ENCODE data around the gene IGFL2.
"Not testable (repeated sequence)": the region's sequence is repeated elsewhere in the genome, so short reads cannot be mapped to it uniquely, and the experiment has no call there.

The IGFL2 gene

GRCh38 chr19:46192992-46193650 lies 45.1 kb downstream of the IGFL2 start:
- H3K79me2 ChIP-seq (ENCODE audit: low read length), result no peaks in the 10 kb centered on the region
- no peaks in the 10 kb centered on the region for H3K9me2 ChIP-seq (replicated peaks; ENCODE audit: insufficient read depth, low read length)
- H3K27me3 ChIP-seq (replicated peaks; ENCODE audit: insufficient read depth, low read length), result peaks cover 38% of the 10 kb centered on the region
- H2AFZ ChIP-seq (ENCODE audit: low read length), result no peak overlapping the region
- H3K9me3 ChIP-seq (replicated peaks; ENCODE audit: insufficient read depth, low read length), result no peaks in the 10 kb centered on the region
- no peak overlapping the region for H3K9ac ChIP-seq (ENCODE audit: low read length)
- DNase-seq, result no peak
- H3K4me3 ChIP-seq (ENCODE audit: low read length), result no peak overlapping the region
- H3K36me3 ChIP-seq (replicated peaks; ENCODE audit: insufficient read depth, low read length), result no peaks in the 10 kb centered on the region
- no peaks in the 10 kb centered on the region for H3K4me1 ChIP-seq (ENCODE audit: low read length)
- no peaks in the 10 kb centered on the region for H3F3A ChIP-seq (ENCODE audit: insufficient read depth, low read length)
- no peak overlapping the region for H3K27ac ChIP-seq (ENCODE audit: low read length)
- H3K4me2 ChIP-seq (ENCODE audit: low read depth, low read length), result no peak overlapping the region
- H4K20me1 ChIP-seq (ENCODE audit: insufficient read depth, low read length), result no peaks in the 10 kb centered on the region
- TF ChIP-seq EZH2phosphoT487 (IDR thresholded peaks at IDR 0.05; ENCODE audit: low read length) (no peak), EZH2 (optimal IDR thresholded peaks at IDR 0.05; ENCODE audit: low read depth, low read length) (no peak), CTCF (IDR thresholded peaks at IDR 0.05; ENCODE audit: low read length) (no peak)

- Histone ChIP-seq H3K27me3 (replicated peaks; ENCODE audit: insufficient read depth, low read length) (peaks cover 34% of the 10 kb centered on the region), H3K4me1 (ENCODE audit: low read length) (no peaks in the 10 kb centered on the region), H2AFZ (ENCODE audit: low read length) (no peak overlapping the region), H3K4me3 (ENCODE audit: low read length) (no peak overlapping the region), H3K4me2 (ENCODE audit: low read depth, low read length) (no peak overlapping the region), H3K9ac (ENCODE audit: low read length) (no peak overlapping the region), H3K9me3 (replicated peaks; ENCODE audit: insufficient read depth, low read length) (no peaks in the 10 kb centered on the region), H3F3A (ENCODE audit: insufficient read depth, low read length) (no peaks in the 10 kb centered on the region), H3K27ac (ENCODE audit: low read length) (no peak overlapping the region), H4K20me1 (ENCODE audit: insufficient read depth, low read length) (no peaks in the 10 kb centered on the region), H3K9me2 (replicated peaks; ENCODE audit: insufficient read depth, low read length) (no peaks in the 10 kb centered on the region), H3K36me3 (replicated peaks; ENCODE audit: insufficient read depth, low read length) (no peaks in the 10 kb centered on the region), H3K79me2 (ENCODE audit: low read length) (no peaks in the 10 kb centered on the region)
- no peak for DNase-seq
- TF ChIP-seq EZH2phosphoT487 (IDR thresholded peaks at IDR 0.05; ENCODE audit: low read length) (no peak), EZH2 (optimal IDR thresholded peaks at IDR 0.05; ENCODE audit: low read depth, low read length) (no peak), CTCF (IDR thresholded peaks at IDR 0.05; ENCODE audit: low read length) (no peak)
Observed at GRCh38 chr19:46193678-46194077, 45.6 kb downstream of the IGFL2 start.

- Histone ChIP-seq H3K4me2 (ENCODE audit: low read depth, low read length) (no peak overlapping the region), H3K27me3 (replicated peaks; ENCODE audit: insufficient read depth, low read length) (peaks cover 25% of the 10 kb centered on the region), H3K4me1 (ENCODE audit: low read length) (no peaks in the 10 kb centered on the region), H3K4me3 (ENCODE audit: low read length) (no peak overlapping the region), H3K27ac (ENCODE audit: low read length) (no peak overlapping the region), H3K79me2 (ENCODE audit: low read length) (no peaks in the 10 kb centered on the region), H3K9ac (ENCODE audit: low read length) (no peak overlapping the region), H3F3A (ENCODE audit: insufficient read depth, low read length) (no peaks in the 10 kb centered on the region), H3K9me3 (replicated peaks; ENCODE audit: insufficient read depth, low read length) (no peaks in the 10 kb centered on the region), H4K20me1 (ENCODE audit: insufficient read depth, low read length) (no peaks in the 10 kb centered on the region), H2AFZ (ENCODE audit: low read length) (no peak overlapping the region), H3K36me3 (replicated peaks; ENCODE audit: insufficient read depth, low read length) (no peaks in the 10 kb centered on the region), H3K9me2 (replicated peaks; ENCODE audit: insufficient read depth, low read length) (no peaks in the 10 kb centered on the region)
- TF ChIP-seq EZH2 (optimal IDR thresholded peaks at IDR 0.05; ENCODE audit: low read depth, low read length) (no peak), CTCF (IDR thresholded peaks at IDR 0.05; ENCODE audit: low read length) (no peak), EZH2phosphoT487 (IDR thresholded peaks at IDR 0.05; ENCODE audit: low read length) (no peak)
- no peak for DNase-seq
Observed at GRCh38 chr19:46195104-46195503, 47.1 kb downstream of the IGFL2 start.

- H3K4me3 ChIP-seq (ENCODE audit: low read length); H2AFZ ChIP-seq (ENCODE audit: low read length); H3K9me2 ChIP-seq (replicated peaks; ENCODE audit: insufficient read depth, low read length); H4K20me1 ChIP-seq (ENCODE audit: insufficient read depth, low read length); H3K27ac ChIP-seq (ENCODE audit: low read length); H3K4me1 ChIP-seq (ENCODE audit: low read length); H3F3A ChIP-seq (ENCODE audit: insufficient read depth, low read length); H3K9me3 ChIP-seq (replicated peaks; ENCODE audit: insufficient read depth, low read length); H3K36me3 ChIP-seq (replicated peaks; ENCODE audit: insufficient read depth, low read length); H3K79me2 ChIP-seq (ENCODE audit: low read length); H3K9ac ChIP-seq (ENCODE audit: low read length); DNase-seq; H3K4me2 ChIP-seq (ENCODE audit: low read depth, low read length): not testable (repeated sequence)
- peaks cover 18% of the 10 kb centered on the region for H3K27me3 ChIP-seq (replicated peaks; ENCODE audit: insufficient read depth, low read length)
Observed at GRCh38 chr19:46195919-46196318, 47.9 kb downstream of the IGFL2 start.

All from MM.1S (cell line).